Activated CD4-positive, alpha-beta T cell treated with anti-CD3 and anti-CD28 coated beads, Interleukin-2, amount 10 ng/mL, durations not matched to agents 24 days and 14 days (primary cell): Measurements from ENCODE around the gene LCN6. TPM values are rescaled to one million over a fixed set of nuclear protein-coding genes. Genes with fewer than 3 reads are reported as not detected.

ENCODE experiments used
- total RNA-seq: library from RNA; stranded (reverse); gene quantifications from 2 replicates; pipeline ENCODE4 v1.2.3, GENCODE V29; 2022

The LCN6 gene
- total RNA-seq, 1 donor from 2014 or later: not detected

Other genes with a start within 250 kb of the LCN6 start
- 108 and 113 TPM in 2 replicates for gene NOTCH1, start 202.5 kb downstream of the LCN6 start, total RNA-seq
- 3.2 and 3.5 TPM in 2 replicates for gene EGFL7, start 85.6 kb downstream of the LCN6 start, total RNA-seq
- gene AGPAT2, start 61.1 kb downstream of the LCN6 start, total RNA-seq: 25.6 and 25.9 TPM in 2 replicates
- 1.1 and 1.5 TPM in 2 replicates for gene DIPK1B, start 36.0 kb downstream of the LCN6 start, total RNA-seq
- gene LCN10, start 5.6 kb downstream of the LCN6 start, total RNA-seq: 1.1 and 1.7 TPM in 2 replicates
- not detected in 2 replicates for gene LCN8, start 9.7 kb upstream of the LCN6 start, total RNA-seq
- not detected in 2 replicates for gene LCN15, start 16.0 kb upstream of the LCN6 start, total RNA-seq
- 36.1 and 40.1 TPM in 2 replicates for gene TMEM141, start 42.8 kb upstream of the LCN6 start, total RNA-seq
- 0.14 and 0.42 TPM in 2 replicates for gene CCDC183, start 47.8 kb upstream of the LCN6 start, total RNA-seq
- 116 and 119 TPM in 2 replicates for gene RABL6, start 59.4 kb upstream of the LCN6 start, total RNA-seq
- 5.7 and 5.9 TPM in 2 replicates for gene AJM1, start 94.0 kb upstream of the LCN6 start, total RNA-seq
- 134 and 145 TPM in 2 replicates for gene PHPT1, start 100.9 kb upstream of the LCN6 start, total RNA-seq
- 24.7 and 30.1 TPM in 2 replicates for gene MAMDC4, start 103.8 kb upstream of the LCN6 start, total RNA-seq
- 378 and 380 TPM in 2 replicates for gene EDF1, start 117.8 kb upstream of the LCN6 start, total RNA-seq
- gene TRAF2, start 138.0 kb upstream of the LCN6 start, total RNA-seq: 61.6 and 66.6 TPM in 2 replicates
- 92.7 and 93.6 TPM in 2 replicates for gene FBXW5, start 196.2 kb upstream of the LCN6 start, total RNA-seq
- gene C8G, start 196.7 kb upstream of the LCN6 start, total RNA-seq: 0.69 and 1.7 TPM in 2 replicates
- gene LCN12, start 203.7 kb upstream of the LCN6 start, total RNA-seq: 1.3 and 2.3 TPM in 2 replicates
- gene PTGDS, start 229.0 kb upstream of the LCN6 start, total RNA-seq: not detected in 2 replicates
- not detected in 2 replicates for gene LCNL1, start 234.5 kb upstream of the LCN6 start, total RNA-seq
- 87.8 and 90.2 TPM in 2 replicates for gene PAXX, start 243.9 kb upstream of the LCN6 start, total RNA-seq
- not detected in 2 replicates for gene CLIC3, start 248.0 kb upstream of the LCN6 start, total RNA-seq